EL (cell line): ENCODE results near the gene ZBTB18.

Experiments
- DNase-seq: peaks from one replicate; pipeline ENCODE4 v3.0.0-alpha.2; 2016

Gene ZBTB18

DNA sequence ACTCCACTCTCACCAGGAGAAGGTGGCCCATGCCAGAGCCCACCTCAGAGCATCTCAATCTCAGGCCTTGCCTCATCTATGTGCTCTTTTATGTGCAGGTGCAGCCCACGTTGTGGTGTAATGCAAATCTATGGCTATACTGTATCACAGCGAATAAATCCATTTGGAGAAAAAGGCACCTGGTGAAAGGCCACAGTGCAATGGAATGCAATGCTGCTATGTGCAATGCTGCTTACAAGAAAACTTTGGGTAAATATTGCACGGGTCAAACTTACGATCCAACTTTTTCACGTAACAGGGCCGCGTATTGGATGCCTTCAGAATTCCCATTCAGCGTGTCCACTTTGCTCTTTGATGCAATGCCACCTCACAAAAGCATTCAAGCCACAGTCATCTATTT is 13.5 kb downstream of the ZBTB18 start:
- no peak for DNase-seq

DNA sequence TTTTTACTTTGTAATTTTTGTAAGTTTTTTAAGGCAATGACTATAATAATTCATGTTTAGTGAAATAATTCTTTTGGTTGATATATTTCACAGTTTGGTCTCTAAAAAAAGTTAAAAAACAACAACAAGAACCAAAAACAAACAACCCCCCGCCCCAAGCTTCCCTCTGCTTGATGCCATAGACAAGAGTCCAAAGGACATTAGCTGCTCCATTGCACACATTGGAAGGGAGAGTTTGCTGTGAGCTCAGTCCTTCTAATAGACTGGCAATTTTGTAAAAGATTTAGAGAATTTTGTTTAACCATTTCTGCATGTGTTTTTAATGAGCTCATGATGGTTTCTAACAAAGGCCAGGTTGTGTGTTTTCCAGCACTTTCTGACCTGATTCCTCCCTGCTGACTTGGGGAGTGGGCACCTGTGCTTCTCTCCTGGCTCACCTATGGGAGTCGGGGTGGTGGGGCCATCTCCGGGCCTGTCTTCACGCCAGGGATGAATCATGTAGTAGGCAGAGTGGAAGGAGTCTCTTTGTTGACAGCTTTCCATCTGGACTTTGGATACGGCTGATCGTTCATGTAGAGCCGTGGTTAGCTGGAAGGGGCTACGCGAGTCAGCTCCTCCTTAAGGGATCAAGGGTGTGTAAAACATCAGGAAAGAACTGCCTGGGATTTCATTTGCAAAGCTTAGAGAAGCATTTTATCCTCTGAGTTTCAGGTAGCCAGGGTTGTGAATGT is 14.1 kb downstream of the ZBTB18 start:
- no peak for DNase-seq

DNA sequence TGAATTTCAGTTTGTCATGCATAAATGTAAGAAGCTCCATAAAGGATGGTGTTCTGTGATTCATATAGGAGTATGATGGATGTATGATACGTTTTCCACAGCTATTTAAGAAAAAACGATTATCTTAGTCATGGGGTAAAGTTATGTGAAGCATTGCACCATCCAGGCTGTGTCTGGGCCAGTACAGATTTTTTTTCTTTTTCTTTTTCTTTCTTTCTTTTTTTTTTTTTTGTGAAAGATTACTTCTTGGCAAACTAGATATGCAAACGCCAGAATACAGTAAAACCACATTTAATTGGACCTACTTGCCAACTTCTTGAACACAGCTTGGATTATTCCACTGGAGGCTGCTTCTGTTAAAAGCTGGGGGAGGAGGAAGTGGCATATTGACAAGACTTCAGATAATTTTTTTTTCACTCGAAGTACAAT is 14.9 kb downstream of the ZBTB18 start:
- DNase-seq, result peak; percentile 55

DNA sequence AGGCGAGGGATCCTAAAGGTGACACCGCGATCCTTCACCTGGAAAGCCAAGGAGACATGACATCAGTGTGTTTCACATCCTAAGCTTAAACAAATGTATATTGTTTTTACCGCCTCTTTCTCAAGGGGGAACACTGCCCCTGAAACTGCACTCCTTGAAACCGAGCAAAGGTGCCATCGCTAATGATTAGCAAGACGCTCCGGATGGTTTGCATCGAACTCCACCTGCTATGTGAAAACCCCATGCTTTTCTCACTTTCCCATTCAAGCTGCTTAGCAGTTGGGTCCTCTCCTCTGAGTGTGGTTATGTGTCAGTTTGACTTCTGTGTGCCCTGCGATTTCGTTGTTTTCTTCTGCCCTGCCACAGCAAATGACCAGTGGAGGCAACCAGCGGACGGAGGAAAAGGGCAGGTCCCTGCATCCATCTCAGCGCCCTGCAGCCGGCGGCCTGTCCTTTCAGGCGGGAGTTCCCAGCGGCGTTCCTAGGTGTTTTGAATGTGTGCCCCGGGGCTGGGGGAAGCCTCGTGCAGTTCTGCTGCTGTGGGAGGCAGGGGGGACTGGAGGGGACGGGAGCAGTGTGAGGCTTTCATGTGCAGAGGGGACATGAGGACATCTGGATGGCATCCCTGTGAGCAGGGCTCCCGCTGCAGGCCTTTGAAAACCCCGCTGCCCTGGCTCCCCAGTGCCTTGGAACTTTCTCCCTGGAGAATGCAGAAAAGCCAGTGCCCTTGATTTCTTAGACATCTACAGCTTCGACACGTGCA is 16.1 kb downstream of the ZBTB18 start:
- DNase-seq, result no peak

GRCh38 chr1:244067893-244068292 is 16.8 kb downstream of the ZBTB18 start:
- DNase-seq, result peak; percentile 42

GRCh38 chr1:244068567-244068966 is 17.5 kb downstream of the ZBTB18 start:
- no peak for DNase-seq

DNA sequence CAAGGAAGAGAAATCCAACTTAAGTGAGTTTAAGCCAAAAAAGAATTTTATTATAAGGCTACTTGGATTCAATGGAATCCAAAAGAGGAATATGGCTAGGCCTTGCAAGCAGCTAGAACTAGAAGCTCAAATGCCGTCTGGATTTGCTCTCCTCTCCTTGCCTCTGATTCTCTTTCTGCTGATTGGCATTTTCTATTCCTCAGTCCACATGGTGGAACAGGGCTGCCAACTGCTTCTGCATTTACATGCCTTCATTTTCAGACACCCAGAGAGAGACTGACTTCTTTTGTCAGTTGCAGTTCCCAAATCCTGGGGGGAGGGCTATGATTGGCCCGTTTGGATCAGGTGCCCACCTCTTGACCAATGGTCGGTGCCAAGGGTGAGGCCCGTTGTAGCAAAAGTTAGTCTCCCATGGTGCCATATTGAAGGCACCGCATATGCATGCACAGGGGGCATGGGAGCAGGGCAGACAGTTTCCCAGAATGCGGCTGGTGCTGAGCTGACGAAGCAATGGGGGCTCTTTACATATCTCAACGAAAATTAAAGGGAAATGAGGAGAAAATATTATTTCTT is 18.3 kb downstream of the ZBTB18 start:
- DNase-seq, result no peak

DNA sequence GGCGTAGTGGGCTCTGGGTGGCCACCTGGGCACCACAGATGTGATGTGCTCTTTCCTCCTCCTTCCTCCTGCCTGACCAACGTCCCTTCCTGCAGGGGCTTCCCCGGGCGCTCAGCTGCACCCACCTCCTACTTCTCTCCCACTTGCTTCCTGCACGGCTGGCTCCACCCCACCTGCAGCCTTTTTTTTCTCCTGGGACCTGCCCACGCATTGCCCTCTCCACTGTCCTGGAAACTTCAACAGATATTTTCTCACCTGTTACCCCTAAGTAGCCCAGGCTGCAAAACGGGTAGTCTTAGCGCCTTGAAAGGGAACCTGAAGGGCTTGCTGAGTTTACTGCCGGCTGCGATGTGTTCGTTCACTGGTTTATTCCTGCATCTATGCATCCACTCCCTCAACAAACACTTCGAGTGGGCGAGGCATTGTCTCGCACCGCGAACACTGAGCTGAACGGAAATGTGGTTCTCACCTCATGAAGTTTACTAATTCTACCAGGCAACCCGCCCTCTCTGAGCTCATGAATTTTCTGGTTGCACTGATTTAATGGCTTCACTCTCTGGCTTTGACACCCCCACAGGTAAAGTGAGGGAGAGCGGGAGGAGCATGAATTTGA is 23.6 kb downstream of the ZBTB18 start:
- no peak for DNase-seq

GRCh38 chr1:244075247-244075722 is 24.2 kb downstream of the ZBTB18 start:
- peak; percentile 30 for DNase-seq

DNA sequence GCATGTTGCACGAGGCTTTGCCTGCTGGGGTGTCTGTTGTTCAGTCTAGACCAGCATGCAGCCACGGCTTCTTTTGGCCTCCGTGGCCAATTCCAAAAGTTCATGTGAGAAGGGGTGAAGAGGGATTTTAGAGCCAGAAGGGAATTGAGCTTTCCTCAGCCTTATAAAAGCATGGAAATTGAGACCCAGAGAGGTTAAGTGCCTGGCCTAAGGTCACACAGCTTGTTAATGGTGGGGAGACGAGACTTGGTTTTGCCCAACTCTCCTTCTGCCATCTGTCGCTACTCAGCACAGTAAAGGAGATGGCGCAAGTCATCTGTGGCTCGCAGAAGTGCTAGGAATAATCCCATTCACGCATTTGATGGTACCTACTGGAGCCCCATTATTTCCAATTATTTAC is 25.7 kb downstream of the ZBTB18 start:
- no peak for DNase-seq

GRCh38 chr1:244077473-244078220 is 26.6 kb downstream of the ZBTB18 start:
- no peak for DNase-seq

DNA sequence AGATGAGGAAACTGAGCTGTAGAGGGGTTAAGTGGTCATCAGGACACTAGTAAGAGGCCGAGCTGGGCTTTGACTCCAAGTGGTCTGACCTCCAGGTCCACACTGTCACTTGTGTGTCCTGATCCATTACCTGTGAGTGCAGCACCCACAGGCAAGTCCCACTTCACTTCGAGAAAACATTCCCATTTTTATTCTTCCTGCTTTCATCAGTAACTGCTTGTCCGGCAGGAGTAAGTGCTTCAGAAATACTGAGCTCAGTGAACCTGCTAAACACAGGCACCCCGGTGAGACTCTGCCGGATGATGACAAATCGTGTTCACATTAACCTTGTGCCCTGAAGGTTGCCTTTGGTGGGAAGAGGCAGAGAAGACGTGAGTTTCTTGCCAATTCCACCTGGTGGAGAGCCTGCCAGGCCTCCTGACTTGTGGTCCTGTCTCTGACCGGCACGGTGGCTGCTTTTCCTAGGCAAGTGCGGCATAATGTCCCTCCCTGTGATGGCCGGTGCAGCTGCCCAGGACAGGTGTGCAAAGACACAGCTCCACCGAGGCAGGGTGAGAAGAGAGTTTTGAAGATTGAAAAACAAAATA is 29.4 kb downstream of the ZBTB18 start:
- no peak for DNase-seq

GRCh38 chr1:244082969-244083368 is 31.9 kb downstream of the ZBTB18 start:
- no peak for DNase-seq

DNA sequence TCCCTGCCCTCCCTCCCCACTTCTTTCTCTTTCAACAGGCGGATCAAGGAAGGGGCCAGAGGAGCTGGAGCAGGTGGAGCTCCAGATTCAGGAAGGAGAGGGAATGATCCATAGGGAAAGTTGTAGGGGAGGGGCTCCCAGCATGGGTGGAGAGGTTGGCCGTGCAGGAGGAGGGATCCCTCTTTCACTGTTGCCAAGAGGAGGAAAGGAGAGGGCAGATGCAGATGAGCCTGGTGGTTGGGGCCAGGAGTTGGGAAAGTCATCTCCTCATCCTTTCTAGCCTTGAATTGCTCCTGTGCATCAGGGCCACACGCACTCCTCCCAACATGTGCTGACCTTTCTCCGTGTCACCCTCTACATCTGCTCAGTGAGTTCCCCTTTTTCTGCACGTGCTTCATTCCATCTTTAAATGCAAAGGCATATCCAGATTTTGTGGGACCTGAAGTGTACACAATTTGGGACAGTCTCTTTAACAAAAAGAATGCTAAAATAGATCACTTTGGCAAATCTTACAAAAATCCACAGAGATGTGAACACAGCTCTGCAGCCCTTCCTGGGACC is 32.4 kb downstream of the ZBTB18 start:
- no peak for DNase-seq

DNA sequence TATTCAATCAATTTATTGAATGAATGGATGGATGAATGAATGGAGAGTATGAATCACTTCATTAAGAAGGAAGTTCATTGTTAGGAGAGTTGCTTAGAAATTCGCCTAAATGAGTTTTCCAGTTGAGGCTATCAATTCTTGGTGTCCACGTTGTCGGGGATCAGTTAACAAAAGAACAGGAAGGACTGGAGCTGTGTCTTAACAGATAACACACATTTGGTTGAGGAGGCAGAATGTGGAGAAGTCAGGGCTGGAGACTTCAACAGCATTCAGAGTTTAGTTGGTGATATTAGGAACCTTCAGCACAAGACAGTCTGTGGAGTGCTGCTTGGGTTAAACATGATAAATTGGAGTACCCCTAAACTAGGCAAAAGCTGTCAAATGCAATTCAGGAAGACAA is 33.7 kb downstream of the ZBTB18 start:
- DNase-seq, result no peak

DNA sequence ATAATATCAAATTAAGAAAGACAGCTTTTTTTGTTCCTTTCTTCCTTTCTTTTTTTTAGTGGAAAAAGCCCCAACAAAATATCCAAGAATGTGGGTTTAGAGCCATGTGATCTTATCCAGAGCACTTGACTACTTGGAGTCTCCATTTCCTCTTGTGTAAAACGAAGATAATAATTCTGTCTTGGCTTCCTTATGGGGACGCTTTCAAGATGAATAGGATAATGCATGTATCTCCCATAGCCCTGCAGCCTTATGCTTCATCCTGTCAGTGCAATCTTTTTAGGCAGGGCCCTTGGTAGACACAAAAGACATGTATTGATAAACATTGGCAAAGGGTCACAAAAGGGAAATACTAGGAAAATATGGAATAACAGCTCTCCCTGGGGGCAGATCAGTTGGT is 34.8 kb downstream of the ZBTB18 start:
- DNase-seq, result no peak

DNA sequence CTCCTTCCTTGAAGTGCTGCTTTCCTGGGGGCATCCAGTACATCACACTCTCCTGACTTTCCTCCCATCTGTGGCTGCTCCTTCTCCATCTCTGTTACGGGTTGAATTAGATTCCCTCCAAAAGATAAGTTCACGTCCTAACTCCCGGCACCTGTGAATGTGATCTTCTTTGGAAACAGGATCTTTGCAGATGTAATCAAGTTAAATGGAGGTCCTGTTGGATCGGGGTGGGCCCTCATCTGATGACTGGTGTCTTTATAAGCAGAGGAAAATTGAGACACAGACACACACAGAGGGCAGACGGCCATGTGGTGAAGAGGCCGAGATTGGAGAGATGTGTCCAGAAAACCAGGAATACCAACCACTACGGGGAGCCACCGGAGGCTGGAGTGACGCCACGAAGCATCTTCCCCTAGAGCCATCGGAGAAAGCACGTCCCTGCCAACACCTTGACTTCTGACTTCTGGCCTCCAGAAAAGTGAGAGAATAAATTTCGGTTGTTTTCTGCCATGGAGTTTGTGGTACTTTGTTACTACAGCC is 36.0 kb downstream of the ZBTB18 start:
- no peak for DNase-seq

- no peak for DNase-seq
Measured at GRCh38 chr1:244087611-244088010, 36.5 kb downstream of the ZBTB18 start.

DNA sequence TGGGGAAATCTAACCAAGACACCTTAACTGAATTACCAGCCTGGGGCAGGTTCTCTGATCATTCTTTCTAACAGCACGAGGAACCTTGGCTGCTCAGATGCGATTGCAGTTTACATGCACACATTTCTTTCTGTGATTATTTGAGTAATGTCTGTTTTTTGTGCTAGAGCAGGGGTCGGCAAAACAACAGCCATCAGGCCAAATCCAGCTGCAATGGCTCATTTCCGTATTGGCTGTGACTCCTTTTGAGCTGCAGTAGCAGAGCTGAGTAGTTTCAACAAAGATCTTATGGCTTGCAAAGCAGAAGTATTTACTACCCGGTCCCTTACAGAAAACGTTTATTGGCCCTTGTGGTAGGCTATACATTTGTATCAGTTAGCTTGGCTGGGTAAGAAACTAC is 37.1 kb downstream of the ZBTB18 start:
- DNase-seq, result no peak

DNA sequence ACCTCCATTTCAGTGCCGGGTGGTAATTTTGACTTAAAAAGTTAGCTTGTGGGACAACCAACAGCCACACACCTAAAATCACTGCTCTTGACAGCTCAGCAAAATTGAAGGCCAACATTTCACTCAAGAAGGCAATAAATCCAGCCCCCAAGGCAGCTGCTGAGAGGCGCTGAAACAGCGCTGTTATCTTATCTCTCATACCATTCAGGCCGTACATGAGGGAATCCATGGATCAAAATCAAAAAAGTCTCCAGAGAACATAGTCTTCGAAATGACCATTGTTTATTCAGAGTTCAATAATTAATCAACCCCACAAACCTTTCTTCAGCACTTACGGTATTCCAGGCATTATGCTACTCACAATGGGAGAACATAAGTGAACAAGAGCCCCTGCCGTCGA is 38.5 kb downstream of the ZBTB18 start:
- no peak for DNase-seq

DNA sequence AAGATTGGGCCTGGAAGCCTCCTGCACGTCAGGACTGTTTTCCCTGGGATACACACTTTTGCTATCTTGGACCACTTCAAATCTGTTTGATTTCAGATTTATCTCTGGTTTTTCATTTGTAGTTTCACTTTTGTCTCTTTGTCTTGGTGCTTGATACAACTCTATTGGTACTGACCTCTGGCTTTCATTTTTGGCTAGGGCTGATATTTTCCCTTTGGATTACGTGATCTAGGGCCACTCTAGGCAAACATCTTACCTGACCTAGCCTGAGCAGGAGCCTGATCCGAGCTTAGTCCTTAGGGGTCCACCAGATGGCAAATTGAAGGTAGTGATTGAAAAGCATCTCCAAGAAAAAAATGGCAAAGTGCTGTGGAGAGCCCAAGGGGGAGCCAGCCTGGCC is 39.6 kb downstream of the ZBTB18 start:
- no peak for DNase-seq
